A549 treated with ZK216348 at 1 μM for 4 hours (cell line): ENCODE data around the gene KDM1A. TPM values are rescaled to one million over a fixed set of nuclear protein-coding genes. Genes with fewer than 3 reads are reported as not detected.

Source experiments
- total RNA-seq: library from RNA; stranded (reverse); fragments of 200-300 nt; extraction: Qiagen RNA extraction; gene quantifications from 5 replicates; pipeline ENCODE4 v1.2.3, GENCODE V29; 2022; ENCODE audit warnings: low read depth

The KDM1A gene
- 86.9 to 99.9 TPM (median 92.3 TPM) in 5 replicates for total RNA-seq

GRCh38 chr1:23019094-23019862, at the start of gene KDM1A:
TSS of gene KDM1A (plus strand) at chr1:23019468. CDS start at chr1:23019597, 129 bp downstream.

DNA sequence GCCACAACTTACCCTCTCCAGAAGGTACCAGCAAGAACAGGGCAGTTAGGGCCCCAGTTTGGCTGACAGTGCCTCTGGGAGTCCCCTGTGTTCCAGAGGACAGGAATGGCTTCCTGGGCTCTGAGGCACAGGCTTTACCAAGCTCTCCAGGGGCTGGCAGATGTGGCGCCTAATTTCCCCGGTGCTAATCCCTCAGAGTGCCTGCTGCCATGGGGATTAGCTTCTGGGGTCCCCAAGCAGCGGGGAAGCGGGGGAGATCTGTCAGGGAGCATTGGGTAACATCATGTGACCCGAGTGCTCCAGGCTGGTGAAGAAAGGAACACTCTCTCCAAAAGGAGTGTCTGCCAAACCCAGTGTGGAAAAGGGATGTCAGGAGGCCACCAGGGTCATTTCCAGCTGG, 46.5 kb upstream of the KDM1A start, which contains the start of gene LACTBL1:
TSS of gene LACTBL1 (minus strand) at position 107 of the 400 bp plus-strand sequence. CDS start 550 bp downstream, outside the sequence.

Other genes starting within 250 kb of the KDM1A start
- not detected in 5 replicates for gene LACTBL1, start 46.6 kb upstream of the KDM1A start, total RNA-seq
- gene TEX46, start 3.6 kb upstream of the KDM1A start, total RNA-seq = not detected in 5 replicates
- gene LUZP1, start 149.4 kb downstream of the KDM1A start, total RNA-seq = 19.0 to 28.1 TPM (median 21.0 TPM) in 5 replicates
- 12.6 to 18.2 TPM (median 15.3 TPM) in 5 replicates for gene HTR1D, start 198.0 kb downstream of the KDM1A start, total RNA-seq